NCI-H2029 treated with DMSO at 0.1 percent for 48 hours (cell line): Measurements from ENCODE around the gene TOP2A.

ENCODE experiments used
- DNase-seq: peaks from one replicate; lab custom pipeline; 2025; lab: John Stamatoyannopoulos, UW

TOP2A gene, protein sequence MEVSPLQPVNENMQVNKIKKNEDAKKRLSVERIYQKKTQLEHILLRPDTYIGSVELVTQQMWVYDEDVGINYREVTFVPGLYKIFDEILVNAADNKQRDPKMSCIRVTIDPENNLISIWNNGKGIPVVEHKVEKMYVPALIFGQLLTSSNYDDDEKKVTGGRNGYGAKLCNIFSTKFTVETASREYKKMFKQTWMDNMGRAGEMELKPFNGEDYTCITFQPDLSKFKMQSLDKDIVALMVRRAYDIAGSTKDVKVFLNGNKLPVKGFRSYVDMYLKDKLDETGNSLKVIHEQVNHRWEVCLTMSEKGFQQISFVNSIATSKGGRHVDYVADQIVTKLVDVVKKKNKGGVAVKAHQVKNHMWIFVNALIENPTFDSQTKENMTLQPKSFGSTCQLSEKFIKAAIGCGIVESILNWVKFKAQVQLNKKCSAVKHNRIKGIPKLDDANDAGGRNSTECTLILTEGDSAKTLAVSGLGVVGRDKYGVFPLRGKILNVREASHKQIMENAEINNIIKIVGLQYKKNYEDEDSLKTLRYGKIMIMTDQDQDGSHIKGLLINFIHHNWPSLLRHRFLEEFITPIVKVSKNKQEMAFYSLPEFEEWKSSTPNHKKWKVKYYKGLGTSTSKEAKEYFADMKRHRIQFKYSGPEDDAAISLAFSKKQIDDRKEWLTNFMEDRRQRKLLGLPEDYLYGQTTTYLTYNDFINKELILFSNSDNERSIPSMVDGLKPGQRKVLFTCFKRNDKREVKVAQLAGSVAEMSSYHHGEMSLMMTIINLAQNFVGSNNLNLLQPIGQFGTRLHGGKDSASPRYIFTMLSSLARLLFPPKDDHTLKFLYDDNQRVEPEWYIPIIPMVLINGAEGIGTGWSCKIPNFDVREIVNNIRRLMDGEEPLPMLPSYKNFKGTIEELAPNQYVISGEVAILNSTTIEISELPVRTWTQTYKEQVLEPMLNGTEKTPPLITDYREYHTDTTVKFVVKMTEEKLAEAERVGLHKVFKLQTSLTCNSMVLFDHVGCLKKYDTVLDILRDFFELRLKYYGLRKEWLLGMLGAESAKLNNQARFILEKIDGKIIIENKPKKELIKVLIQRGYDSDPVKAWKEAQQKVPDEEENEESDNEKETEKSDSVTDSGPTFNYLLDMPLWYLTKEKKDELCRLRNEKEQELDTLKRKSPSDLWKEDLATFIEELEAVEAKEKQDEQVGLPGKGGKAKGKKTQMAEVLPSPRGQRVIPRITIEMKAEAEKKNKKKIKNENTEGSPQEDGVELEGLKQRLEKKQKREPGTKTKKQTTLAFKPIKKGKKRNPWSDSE (N-terminal part only)

DNA sequence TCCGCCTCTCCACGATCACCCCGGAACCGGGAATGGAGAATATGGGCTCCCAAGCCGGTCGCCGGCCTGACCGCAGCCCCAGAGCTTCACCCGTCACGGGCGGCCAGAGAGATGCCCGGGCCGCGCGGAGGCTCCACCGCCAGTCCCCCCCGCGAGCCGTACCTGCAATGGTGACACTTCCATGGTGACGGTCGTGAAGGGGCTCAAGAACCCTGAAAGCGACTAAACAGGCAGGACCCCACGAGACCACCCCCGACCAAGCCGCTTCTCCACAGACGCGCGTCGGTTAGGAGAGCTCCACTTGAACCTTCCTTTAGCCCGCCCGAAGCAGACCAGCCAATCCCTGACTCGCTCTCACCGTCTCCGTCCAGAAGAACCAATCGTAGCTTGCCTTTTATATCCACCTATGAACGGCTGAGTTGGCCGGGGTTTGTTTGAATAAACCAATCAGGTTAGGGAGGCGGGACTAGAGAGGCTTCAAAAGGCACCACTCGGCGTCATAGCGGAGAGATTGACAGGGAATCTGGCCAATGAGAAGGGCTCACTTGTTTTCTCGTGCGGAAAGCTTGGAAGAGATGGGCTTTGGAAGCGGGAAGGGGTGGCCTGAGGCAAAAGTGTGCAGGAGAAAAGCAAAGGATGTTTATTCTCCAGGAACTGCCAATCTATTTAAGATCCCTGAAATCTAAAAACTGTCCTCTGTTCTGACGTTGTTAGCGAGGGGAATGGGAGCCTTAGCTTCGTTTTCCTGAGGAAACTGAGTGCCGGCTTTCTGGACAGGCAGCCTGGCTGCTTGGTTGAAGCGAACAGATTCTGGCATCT lies at the start of gene TOP2A:
TOP2A (minus strand) TSS at position 288 of the 819 bp plus-strand sequence; CDS start at position 183, 105 bp downstream.
- peak; percentile 99 for DNase-seq

DNA sequence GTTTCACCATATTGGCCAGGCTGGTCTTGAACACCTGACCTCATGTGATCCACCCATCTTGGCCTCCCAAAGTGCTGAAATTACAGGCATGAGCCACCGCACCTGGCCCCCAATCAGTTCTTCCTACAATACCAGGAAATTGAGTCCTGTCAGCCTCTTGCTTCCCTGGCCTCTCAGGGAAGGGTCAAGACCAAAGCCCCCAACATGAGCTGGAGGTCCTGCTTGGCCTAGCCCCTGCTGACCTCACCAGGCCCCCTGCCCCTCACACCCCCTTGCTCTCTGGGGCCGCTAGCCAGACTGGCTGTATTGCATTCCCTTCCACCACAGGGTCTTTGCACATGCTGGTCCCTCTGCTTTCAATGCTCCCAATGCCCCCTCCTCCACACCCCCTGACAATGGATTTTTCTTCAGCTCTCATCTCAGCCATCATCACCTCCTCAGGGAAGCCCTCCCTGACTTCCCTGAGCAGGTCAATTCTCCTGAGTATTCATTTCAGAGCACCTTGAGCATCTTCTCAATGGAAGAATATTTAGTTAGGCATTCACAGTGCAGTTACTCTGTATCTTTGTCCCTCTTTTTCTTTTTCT lies 49.7 kb upstream of the TOP2A start:
- DNase-seq = no peak

DNA sequence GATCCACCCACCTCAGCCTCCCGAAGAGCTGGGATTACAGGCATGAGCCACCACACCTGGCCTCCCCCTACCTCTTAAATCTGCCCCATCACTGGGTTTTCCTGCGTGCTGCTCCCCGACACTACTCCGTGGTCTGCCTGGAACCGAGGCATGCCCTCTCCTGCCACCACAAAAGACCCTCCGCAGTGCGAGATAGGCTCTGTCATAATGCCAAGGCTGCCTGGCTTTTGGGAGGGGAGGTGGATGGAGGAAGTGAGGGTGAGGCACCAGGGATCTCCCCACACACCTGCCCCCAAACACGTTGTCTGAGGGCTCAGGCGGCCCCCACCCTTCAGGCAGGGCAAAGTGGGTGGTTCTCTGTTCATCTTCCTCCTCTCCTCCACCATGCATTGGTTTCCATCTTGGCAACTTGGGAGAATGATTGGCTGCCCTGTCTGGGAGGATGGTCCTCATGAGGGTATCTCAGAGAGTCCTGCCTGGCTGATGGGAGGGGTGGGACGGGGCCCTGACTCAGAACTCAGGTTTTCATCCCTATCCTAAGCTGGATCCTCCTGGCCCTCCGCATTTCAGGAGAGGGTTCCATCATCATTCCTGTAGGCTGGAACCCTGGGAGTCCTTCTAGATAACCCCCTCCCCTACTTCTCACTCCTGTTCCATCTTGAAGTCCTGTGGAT lies 48.7 kb upstream of the TOP2A start:
- no peak for DNase-seq

DNA sequence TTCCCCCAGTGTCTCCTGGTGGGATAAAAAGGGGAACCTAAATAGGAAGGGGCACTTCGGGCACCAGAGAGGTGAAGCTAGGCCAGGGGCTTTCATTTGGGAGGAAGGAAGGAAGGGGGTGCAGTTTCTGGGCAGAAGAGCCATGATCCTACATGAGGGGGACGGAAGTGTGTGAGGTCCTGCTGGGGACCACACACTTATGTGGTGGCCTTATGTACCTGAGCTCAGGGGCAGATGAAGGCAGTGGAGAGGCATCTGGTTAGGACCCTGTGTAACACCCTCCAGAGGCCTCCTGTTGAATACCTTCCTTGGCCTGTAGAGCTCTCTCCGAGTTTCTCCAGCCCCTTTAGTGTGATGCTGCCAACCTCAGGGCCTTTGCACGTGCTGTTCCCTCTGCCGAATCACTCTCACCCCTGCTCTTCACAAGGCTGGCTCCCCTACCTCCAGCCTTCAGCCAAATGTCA lies 46.7 kb upstream of the TOP2A start:
- DNase-seq = no peak

DNA sequence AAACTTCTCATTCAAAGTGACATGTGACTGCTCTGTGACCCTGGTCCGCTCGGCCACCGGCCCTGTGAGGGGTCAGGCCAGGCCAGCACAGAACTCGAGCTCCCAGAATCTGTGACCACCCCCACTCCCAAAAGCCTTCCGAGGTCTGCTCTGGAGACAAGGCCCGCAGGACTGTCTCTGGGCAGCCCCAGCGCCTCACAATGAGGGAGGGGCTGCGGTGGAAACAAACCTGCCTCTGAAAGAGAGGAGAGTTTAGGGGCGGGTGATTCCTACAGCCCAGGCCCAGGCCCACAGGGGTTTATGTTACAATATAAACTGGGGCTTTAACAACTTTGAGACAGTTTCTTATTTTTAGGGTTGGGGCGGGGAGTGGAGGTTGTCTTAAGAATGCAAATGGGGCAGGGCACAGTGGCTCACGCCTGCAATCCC lies 45.4 kb upstream of the TOP2A start:
- no peak for DNase-seq

DNA sequence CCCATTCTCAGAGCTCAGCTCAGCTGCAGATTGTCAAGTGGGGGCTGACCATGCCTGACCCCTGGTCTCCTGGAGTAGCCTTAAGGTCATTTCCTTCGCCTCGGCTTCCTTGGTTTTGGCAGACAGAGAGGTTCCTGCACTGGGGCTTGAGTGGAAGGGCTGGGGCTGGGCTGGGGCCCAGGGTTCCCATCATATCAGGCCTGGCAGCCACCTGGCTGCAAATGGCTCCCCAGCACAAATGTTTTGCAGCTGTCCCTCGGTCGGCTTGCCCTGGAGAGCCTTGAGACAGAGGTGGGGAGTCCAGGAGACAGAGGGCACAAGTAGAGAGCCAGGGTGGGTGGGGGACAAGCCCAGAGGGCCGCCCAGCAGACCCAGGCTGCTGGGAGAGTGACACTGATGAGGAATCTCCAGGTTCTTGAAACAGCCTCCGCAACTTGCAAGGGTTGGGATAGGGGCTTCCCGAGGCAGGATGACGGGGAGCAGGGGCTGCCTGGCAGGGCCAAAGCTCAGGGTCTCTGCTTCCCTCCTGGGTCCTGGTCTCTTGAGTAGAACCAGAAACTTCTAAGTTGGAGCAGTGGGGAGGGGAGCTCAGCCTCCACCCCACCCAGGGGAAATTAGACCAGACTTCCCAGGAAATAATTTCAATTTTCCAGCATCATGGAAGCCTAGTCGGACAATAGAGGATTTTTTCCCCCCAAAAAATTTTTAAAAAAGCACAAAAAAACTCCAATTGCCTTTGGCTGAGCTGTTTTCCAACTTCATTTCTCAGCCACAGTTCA lies 44.8 kb upstream of the TOP2A start:
- DNase-seq = no peak

DNA sequence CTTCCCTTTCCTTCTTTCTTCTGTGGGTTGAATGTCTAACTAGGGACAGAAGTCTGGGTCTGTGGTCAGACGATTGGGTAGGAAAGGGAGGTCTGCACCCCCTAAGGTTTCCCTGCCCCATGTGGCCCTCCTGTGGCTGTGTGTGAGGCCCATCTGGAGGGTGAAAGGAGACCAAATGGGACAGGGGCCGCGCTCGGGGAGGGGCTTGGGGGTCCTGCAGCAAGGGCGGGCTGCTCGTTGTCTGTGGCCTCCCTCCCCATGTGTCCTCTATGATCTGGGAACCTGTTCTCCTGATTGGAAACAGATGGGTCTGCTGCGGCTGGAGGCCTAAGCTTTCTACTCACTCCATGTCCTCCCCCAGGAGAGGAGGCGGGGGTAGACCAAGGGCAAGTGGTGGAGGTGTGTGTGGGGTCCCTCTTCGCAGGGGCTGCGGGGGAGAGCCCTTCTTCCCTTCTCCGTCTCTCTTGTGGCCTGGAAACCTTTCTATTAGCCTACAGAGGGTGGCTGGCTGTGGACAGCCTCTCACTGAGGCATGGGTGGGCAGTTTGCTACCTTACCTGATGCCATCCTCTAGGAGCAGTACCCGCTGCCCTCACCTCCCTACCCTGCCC lies 44.1 kb upstream of the TOP2A start:
- DNase-seq = no peak

DNA sequence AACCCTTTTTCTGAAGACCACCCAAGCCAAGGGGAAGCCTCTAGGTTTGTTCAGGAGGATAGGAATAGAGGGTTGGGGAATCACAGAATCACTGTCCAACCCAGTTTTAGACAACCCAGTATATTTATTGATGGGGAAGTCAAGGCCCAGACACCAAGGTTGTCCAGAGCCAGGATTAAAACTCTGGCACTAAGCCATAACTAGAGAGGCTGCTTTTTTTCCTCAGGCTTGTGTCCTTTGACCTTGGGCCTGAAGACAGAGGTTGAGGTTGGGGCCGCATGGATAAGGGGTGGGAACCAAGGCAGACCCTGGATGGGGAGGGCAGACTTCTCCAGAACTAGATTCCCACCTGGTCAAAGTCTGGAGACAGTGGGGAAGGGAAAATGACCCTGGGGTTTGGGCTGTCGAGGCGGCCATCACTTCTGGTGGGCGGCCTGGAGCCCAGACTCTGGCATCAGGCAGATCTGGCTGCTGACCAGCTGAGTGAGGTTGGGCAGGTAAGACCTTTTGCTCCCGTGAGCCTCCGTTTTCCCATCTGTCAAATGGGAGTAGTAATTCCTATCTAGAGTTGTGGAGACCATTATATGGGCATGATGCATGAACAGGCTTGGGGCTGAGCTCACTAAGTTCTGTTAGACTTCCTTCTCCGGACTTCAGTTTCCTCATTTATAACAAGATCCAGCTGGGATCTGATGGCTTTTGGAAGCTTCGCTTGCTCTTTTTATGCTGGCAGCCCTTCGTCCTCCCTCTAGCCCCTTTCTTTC lies 43.5 kb upstream of the TOP2A start:
- no peak for DNase-seq

DNA sequence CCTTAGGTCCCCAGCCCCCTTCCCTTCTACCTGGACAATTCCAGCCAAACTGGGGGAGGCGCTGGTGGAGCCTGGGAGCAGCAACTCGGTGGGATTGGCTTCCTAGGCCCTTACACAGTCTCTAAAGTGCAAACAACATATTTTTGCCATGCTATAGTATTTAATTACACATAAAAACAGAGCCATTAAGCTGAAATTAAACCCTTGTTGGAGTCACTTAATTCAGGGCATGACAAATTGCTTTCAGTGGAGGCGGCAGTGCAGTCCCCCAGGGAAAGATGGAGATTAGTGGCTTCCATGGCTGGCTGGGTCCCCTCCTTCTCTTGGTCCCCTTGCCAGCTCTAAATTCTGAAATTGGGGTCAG lies 42.9 kb upstream of the TOP2A start:
- no peak for DNase-seq

DNA sequence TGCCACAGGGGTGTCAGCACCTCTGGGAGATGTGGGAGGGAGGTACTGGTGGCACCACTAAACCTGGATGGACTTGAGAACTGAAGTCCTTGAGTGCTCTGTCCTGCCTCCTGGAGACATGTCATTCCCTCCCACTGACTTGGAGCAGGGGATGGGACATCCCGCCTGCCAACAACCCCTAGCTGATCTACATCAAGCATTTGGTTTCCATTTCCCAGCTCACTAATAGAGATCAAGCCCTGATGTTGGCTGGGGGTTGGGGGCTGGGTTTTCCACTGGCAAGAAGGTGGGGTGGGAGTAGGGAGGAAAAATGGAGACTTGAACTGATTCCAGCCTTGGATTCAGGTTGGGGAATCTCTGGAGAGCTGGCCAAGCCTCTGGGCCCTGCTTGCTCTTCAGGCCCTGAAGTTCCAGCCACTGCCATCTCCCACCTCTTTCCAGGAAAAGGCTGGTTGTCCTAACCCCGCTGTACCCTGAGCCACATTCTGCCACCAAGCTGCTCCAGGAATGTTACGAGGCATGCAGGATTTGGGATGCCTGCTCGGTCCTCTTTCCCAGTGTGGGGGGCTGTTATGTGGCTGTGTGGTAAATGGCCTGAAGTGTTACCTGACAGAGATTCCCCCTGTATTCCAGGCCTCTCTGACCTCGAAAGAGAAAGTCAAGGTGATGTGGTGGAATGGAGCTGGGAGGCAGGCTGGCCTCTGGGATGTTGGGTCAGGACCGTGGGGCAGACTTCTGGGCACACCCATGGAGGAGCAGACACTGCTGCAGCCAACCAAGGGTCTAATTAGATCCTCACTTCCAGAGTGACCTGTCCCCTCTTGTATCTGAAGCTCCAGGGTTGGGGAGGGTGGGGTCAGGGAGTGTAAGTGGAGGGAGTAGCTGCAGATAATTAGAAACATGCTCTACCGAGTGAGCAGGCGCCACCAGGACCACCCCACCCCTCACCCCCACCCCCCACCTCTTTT lies 42.2 kb upstream of the TOP2A start:
- no peak for DNase-seq

DNA sequence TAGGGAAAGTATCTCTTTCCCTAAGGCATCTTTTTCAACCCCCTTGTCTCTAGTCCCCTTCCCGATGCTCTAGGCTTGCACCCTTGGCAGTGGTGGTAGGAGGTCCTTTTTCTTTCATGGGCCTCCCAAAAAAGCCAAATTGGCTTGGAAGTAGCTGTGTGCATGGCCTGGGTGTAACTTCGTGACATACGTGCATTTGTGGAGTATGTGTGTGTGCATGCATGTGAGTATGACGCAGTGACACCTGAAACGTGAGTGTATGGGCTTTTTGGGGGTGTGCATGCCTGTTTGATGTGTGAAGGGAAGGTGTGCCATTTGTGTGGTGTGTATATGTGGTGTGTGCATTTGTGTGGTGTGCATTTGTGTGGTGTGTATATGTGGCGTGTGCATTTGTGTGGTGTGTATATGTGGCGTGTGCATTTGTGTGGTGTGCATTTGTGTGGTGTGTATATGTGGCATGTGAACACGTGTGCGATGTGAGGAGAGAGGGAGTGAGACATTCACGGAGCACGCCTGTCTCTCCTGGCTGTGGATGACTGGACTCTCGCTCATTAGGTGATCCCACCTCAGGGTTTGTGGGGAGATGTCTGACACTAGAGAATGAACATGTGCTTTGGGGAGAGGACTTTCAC lies 41.3 kb upstream of the TOP2A start:
- no peak for DNase-seq

DNA sequence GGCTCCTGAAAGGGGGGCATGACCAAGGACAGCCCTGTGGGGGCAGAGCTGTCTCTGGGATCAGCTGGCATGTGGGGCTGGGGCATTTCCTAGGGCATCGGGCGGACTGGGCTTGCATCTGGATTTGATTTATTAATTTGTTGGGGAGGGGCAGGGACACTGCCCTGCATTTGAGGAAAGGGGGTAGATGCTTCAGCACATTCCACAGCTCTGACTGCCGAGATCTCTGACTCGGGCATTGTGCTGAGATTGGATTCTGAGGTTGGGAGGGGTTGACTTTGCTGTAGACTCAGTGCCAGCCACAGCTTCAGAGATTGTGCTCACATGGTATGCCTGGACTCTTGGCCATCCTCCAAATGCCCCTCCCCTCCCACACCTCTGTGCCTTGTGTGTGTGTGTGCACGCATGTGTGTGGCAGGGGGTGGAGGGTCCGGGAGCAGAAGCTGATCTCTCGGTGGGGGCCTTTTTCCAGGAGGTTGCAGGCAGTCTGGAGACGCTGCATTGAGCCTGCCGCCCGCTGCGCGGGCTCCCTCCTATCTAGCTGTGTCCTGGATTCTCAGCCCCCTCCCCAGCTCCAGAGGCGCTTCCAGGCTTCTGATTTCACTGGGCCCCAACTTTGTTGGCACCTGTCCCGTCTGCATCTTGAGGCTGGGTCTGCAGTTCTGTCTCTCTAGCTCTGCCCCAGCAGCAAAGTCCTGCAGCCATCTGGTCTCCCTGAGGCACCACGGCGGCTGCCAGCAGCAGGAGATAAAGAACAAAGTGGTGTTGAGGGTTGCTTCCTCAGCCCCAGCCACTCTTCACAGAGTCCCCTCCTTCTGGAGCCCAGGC lies 40.5 kb upstream of the TOP2A start:
- DNase-seq = no peak

DNA sequence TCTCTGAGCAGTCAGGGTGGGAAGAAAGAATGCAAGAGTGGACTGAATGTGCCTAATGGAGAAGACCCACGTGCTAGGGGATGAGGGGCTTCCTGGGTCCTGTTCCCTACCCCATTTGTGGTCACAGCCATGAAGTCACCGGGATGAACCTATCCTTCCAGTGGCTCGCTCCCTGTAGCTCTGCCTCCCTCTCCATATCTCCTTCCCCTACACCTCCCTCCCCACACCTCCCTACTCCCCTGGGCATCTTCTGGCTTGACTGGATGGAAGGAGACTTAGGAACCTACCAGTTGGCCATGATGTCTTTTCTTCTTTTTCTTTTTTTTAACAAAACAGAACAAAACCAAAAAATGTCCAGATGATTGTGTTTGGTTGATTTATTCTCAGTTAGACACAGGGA lies 39.7 kb upstream of the TOP2A start:
- no peak for DNase-seq

DNA sequence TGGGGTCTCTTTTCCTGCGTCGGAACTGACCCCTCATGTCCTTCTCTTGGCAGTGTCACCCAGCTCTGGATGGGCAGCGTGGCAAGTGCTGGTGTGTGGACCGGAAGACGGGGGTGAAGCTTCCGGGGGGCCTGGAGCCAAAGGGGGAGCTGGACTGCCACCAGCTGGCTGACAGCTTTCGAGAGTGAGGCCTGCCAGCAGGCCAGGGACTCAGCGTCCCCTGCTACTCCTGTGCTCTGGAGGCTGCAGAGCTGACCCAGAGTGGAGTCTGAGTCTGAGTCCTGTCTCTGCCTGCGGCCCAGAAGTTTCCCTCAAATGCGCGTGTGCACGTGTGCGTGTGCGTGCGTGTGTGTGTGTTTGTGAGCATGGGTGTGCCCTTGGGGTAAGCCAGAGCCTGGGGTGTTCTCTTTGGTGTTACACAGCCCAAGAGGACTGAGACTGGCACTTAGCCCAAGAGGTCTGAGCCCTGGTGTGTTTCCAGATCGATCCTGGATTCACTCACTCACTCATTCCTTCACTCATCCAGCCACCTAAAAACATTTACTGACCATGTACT lies 38.8 kb upstream of the TOP2A start:
- DNase-seq = no peak

DNA sequence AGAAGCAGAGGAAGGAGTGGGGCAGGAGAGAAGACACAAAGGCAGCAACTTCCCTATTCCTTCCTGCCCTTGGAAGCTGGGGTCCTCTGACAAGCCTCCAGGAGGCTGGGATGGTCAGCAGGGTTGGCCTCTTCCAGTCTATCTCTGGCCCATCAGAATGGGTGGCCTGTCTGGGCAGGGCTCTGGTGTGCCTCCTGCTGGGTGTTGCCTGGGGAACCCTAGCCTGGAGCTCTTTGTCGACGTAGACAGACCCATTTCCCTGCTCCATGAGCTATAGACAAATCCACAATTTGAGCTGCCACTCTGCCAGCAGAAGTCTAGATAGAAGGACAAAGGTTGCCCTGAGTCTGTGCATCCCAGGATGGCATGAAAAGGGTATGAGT lies 36.9 kb upstream of the TOP2A start:
- DNase-seq = no peak
